ENCODE measurements around the gene AIF1. TPM values are rescaled to one million over a fixed set of nuclear protein-coding genes. Genes with fewer than 3 reads are reported as not detected.

Gene AIF1
- total RNA-seq, 1 experiment from 2014 or later, result 2.2 TPM

DNA sequence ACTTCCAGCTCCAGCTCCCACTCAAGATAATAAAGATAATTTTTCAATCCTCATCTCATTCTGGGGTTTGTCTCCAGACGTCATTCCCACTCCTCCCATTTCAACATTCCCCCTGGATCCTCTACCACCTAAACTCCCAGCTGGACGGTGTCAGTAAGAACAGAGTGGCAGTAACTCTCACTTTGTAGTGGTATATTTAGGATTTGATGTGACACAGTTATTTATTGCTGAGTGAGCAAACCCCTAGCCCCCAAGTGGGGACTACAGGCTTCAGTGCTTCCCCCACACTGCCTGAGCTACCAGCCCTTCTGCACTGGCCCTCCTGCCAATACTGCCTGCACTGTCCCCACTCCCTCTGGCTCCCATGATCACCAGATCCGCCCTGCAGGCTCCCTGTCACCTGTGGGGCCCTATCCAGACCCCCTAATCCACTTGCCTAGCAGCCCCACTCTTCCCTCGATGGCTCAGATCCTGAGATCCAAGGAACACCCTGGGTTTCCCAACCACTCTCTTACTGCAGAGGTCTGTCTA is 43.2 kb downstream of the AIF1 start:
- H3K4me3 ChIP-seq (ENCODE audit: low read depth, low read length), result no peak overlapping the region
- ChIA-PET CTCF (no interaction called here), POLR2A (interaction anchor here (0.6 kb wide), 1 partner anchor 380 kb away, joined by 7 read pairs; no protein-coding TSS in a partner anchor)
- H3K27ac Mint-ChIP-seq (ENCODE audit: unreplicated experiment), result peak overlapping the region; percentile 88
- no peaks in the 10 kb centered on the region for H3K9me3 ChIP-seq
- no peaks in the 10 kb centered on the region for H3K27me3 ChIP-seq (replicated peaks; ENCODE audit: control insufficient read depth, insufficient read depth, low read length)
- peaks cover 41% of the 10 kb centered on the region for H3K4me1 Mint-ChIP-seq (ENCODE audit: low read depth, unreplicated experiment)
- TF ChIP-seq, protein P1, sequence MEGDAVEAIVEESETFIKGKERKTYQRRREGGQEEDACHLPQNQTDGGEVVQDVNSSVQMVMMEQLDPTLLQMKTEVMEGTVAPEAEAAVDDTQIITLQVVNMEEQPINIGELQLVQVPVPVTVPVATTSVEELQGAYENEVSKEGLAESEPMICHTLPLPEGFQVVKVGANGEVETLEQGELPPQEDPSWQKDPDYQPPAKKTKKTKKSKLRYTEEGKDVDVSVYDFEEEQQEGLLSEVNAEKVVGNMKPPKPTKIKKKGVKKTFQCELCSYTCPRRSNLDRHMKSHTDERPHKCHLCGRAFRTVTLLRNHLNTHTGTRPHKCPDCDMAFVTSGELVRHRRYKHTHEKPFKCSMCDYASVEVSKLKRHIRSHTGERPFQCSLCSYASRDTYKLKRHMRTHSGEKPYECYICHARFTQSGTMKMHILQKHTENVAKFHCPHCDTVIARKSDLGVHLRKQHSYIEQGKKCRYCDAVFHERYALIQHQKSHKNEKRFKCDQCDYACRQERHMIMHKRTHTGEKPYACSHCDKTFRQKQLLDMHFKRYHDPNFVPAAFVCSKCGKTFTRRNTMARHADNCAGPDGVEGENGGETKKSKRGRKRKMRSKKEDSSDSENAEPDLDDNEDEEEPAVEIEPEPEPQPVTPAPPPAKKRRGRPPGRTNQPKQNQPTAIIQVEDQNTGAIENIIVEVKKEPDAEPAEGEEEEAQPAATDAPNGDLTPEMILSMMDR (IDR thresholded peaks at IDR 0.05; ENCODE audit: insufficient read depth in 1 of 2, low read depth in 1 of 2, low read length in 1 of 2, severe bottlenecking in 1 of 2, unreplicated experiment in 1 of 2), result no peak
- intact Hi-C loops (cut with micrococcal nuclease; ENCODE audit: unreplicated experiment), result no loop called here
- H3K27me3 Mint-ChIP-seq (ENCODE audit: insufficient read depth, unreplicated experiment), result no peaks in the 10 kb centered on the region
- no TSS peak for BruUV-seq (replicated peaks)
- H3K4me3 Mint-ChIP-seq (ENCODE audit: unreplicated experiment), result peak overlapping the region; percentile 57
- H3K36me3 ChIP-seq (ENCODE audit: control insufficient read depth, insufficient read depth, low read length), result peaks cover 9% of the 10 kb centered on the region
- no peak for DNase-seq
- H3K9me3 Mint-ChIP-seq (ENCODE audit: unreplicated experiment), result no peaks in the 10 kb centered on the region
- H3K36me3 Mint-ChIP-seq (ENCODE audit: insufficient read depth, unreplicated experiment), result peaks cover 66% of the 10 kb centered on the region
- H3K4me1 ChIP-seq, result peaks cover 40% of the 10 kb centered on the region

DNA sequence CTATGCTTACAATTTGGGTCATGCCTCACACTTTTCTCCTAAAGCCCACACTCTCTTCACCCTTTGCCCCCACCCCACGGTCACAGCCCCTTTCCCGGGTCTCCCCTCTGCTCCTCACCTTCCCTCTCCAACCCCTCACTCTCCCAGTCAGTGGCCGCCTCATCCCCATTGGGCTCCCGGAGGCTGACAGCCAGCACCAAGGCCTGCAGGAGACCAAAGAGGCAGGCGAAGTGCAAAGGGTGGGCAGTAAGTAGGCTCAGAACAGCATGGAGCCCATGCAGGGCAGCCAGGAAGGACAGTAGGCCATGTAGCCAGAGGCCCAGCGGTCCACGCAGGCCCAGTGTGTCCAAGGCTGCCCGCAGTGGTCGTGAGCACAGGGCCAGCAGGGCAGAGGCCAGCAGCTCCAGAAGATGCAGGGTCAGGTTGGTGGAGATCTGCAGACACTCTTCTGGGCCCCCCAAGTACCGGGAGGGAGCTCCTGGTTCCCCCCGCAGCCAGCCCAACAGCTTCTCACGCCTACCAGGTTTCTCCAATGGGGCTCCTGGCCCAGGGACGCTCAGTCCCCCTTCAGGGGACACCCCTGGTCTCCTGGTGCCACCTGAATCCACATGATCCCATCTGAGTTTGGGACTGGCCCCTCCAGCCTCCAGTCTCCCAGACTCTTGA is 44.1 kb downstream of the AIF1 start:
- ChIA-PET CTCF (interaction anchor here (0.7 kb wide), 1 partner anchor 77 kb away, joined by 4 read pairs; the partner anchor contains the start of gene CLIC1), POLR2A (interaction anchor here (1.0 to 2.4 kb wide), 2 partner anchors 31 to 156 kb away, joined by 4 to 5 read pairs; partner anchors contain the start of genes HSPA1A and HSPA1L)
- intact Hi-C loops (cut with micrococcal nuclease; ENCODE audit: unreplicated experiment), result no loop called here
- no TSS peak for BruUV-seq (replicated peaks)
- Histone ChIP-seq H3K4me3 (ENCODE audit: low read depth, low read length) (peak overlapping the region; percentile 53), H3K9me3 (no peaks in the 10 kb centered on the region), H3K4me1 (peaks cover 44% of the 10 kb centered on the region), H3K36me3 (ENCODE audit: control insufficient read depth, insufficient read depth, low read length) (peaks cover 9% of the 10 kb centered on the region), H3K27me3 (replicated peaks; ENCODE audit: control insufficient read depth, insufficient read depth, low read length) (no peaks in the 10 kb centered on the region)
- Mint-ChIP-seq H3K4me3 (ENCODE audit: unreplicated experiment) (peak overlapping the region; percentile 88), H3K27me3 (ENCODE audit: insufficient read depth, unreplicated experiment) (no peaks in the 10 kb centered on the region), H3K4me1 (ENCODE audit: low read depth, unreplicated experiment) (peaks cover 47% of the 10 kb centered on the region), H3K9me3 (ENCODE audit: unreplicated experiment) (no peaks in the 10 kb centered on the region), H3K36me3 (ENCODE audit: insufficient read depth, unreplicated experiment) (peaks cover 73% of the 10 kb centered on the region), H3K27ac (ENCODE audit: unreplicated experiment) (peak overlapping the region; percentile 89)
- DNase-seq, result no peak
- TF ChIP-seq, protein P1 (IDR thresholded peaks at IDR 0.05; ENCODE audit: insufficient read depth in 1 of 2, low read depth in 1 of 2, low read length in 1 of 2, severe bottlenecking in 1 of 2, unreplicated experiment in 1 of 2), result no peak

DNA sequence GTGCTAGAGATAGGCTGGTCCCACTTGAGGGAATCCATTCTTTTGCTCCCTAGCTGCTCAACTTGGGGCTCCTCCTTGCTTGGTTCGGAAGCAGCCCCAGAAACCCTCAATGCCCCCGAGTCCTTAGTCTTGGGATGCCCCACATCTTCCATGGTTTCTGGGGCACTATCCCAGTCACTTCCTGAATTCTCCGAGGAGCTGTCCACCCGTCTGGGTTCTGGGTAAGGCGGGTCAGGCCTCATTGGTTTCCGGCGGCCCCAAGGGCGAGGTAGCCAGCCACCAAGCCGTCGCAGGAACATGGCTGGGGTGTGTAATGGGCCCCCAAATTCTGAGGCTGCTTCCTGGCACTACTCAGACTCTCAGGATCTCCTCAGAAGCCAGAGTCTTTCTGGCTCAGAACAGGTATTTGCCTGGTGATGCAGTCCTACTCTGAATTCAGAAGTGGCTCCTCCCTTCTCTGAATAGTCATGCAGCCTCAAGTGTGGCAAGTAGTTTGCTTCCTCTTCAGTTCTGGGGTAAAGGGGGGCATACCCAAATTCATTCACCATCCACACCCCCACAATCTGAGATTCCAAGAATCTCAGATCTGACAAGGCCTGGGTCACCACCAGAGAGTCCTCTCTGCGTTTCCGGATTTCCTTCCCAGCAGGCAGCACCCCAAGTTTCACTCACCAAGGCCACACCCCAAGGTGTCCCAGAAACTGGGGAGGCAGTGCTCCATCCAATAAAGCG is 44.8 kb downstream of the AIF1 start:
- Histone ChIP-seq H3K27me3 (replicated peaks; ENCODE audit: control insufficient read depth, insufficient read depth, low read length) (no peaks in the 10 kb centered on the region), H3K4me1 (peaks cover 39% of the 10 kb centered on the region), H3K4me3 (ENCODE audit: low read depth, low read length) (peak overlapping the region; percentile 53), H3K36me3 (ENCODE audit: control insufficient read depth, insufficient read depth, low read length) (peaks cover 9% of the 10 kb centered on the region), H3K9me3 (no peaks in the 10 kb centered on the region)
- POLR2A ChIA-PET, result interaction anchor here (0.5 to 2.4 kb wide), 10 partner anchors 11 to 203 kb away, joined by 3 to 14 read pairs (median 4); partner anchors contain the start of genes DDX39B, HSPA1A, HSPA1L and MSH5
- peak overlapping the region; percentile 89 for H3K27ac Mint-ChIP-seq (ENCODE audit: unreplicated experiment)
- no peak for DNase-seq
- peaks cover 53% of the 10 kb centered on the region for H3K4me1 Mint-ChIP-seq (ENCODE audit: low read depth, unreplicated experiment)
- H3K27me3 Mint-ChIP-seq (ENCODE audit: insufficient read depth, unreplicated experiment), result no peaks in the 10 kb centered on the region
- CTCF ChIA-PET, result interaction anchor here (0.6 to 1.3 kb wide), 4 partner anchors 8 to 165 kb away, joined by 3 to 6 read pairs (median 4); partner anchors contain the start of gene BAG6
- intact Hi-C loops (cut with micrococcal nuclease; ENCODE audit: unreplicated experiment), result loop anchor here (1.0 kb wide), 1 partner anchor 8 kb away; the partner anchor contains the start of gene BAG6
- H3K36me3 Mint-ChIP-seq (ENCODE audit: insufficient read depth, unreplicated experiment), result peaks cover 78% of the 10 kb centered on the region
- TF ChIP-seq, protein P1 (IDR thresholded peaks at IDR 0.05; ENCODE audit: insufficient read depth in 1 of 2, low read depth in 1 of 2, low read length in 1 of 2, severe bottlenecking in 1 of 2, unreplicated experiment in 1 of 2), result no peak
- no peaks in the 10 kb centered on the region for H3K9me3 Mint-ChIP-seq (ENCODE audit: unreplicated experiment)
- peak overlapping the region; percentile 88 for H3K4me3 Mint-ChIP-seq (ENCODE audit: unreplicated experiment)
- BruUV-seq (replicated peaks), result TSS peak; percentile 2

All from Caco-2 (cell line).